ENCODE results near the gene C1orf210.

Gene C1orf210

GRCh38 chr1:43285269-43285990, at the start of gene C1orf210:
TSS of gene C1orf210 (minus strand) at chr1:43285581. CDS start at chr1:43283270, 2,311 bp downstream.
- DNase-seq: no peak

GRCh38 chr1:43334453-43335205, 49.2 kb upstream of the C1orf210 start:
- no peak for DNase-seq

- DNase-seq: no peak
Observed at GRCh38 chr1:43331688-43332087, 46.3 kb upstream of the C1orf210 start.

GRCh38 chr1:43329995-43330751, 44.8 kb upstream of the C1orf210 start:
- DNase-seq: no peak

- no peak for DNase-seq
Observed at GRCh38 chr1:43327549-43328292, 42.3 kb upstream of the C1orf210 start.

GRCh38 chr1:43325381-43325780, 40.0 kb upstream of the C1orf210 start:
- DNase-seq: no peak

GRCh38 chr1:43324810-43325209, 39.4 kb upstream of the C1orf210 start:
- no peak for DNase-seq

- no peak for DNase-seq
Observed at GRCh38 chr1:43322506-43322905, 37.1 kb upstream of the C1orf210 start.

- no peak for DNase-seq
Observed at GRCh38 chr1:43321331-43321891, 36.0 kb upstream of the C1orf210 start.

- DNase-seq: no peak
Observed at GRCh38 chr1:43319766-43320165, 34.4 kb upstream of the C1orf210 start.

- DNase-seq: no peak
Observed at GRCh38 chr1:43319288-43319687, 33.9 kb upstream of the C1orf210 start.

GRCh38 chr1:43318831-43319230, 33.5 kb upstream of the C1orf210 start:
- no peak for DNase-seq

GRCh38 chr1:43317817-43318471, 32.6 kb upstream of the C1orf210 start:
- no peak for DNase-seq

GRCh38 chr1:43316738-43317520, 31.5 kb upstream of the C1orf210 start:
- DNase-seq: no peak

GRCh38 chr1:43315963-43316737, 30.8 kb upstream of the C1orf210 start:
- no peak for DNase-seq

- DNase-seq: no peak
Observed at GRCh38 chr1:43315481-43315880, 30.1 kb upstream of the C1orf210 start.

GRCh38 chr1:43314233-43314632, 28.9 kb upstream of the C1orf210 start:
- DNase-seq: no peak

- DNase-seq: no peak
Observed at GRCh38 chr1:43313771-43314170, 28.4 kb upstream of the C1orf210 start.

GRCh38 chr1:43312663-43313515, 27.5 kb upstream of the C1orf210 start:
- DNase-seq: no peak
